ENCODE results near the gene C5orf58. TPM values are rescaled to one million over a fixed set of nuclear protein-coding genes. Genes with fewer than 3 reads are reported as not detected.

C5orf58 gene
- total and polyA plus RNA-seq, 7 donors: not detected

GRCh38 chr5:170250810-170251317 lies 18.1 kb downstream of the C5orf58 start:
- Histone ChIP-seq H3K27me3 (no peaks in the 10 kb centered on the region), H3K9me3 (no peaks in the 10 kb centered on the region), H3K4me1 (no peaks in the 10 kb centered on the region), H3K27ac (no peak overlapping the region), H3K36me3 (no peaks in the 10 kb centered on the region), H3K4me3 (no peak overlapping the region)
- DNase-seq: no peak
- 32 to 71% methylated on average over 3 of the region's 3 CpGs for WGBS, 2 donors
- TF ChIP-seq EP300 (IDR thresholded peaks at IDR 0.05) (no peak), POLR2A (IDR thresholded peaks at IDR 0.05) (no peak)
- intact Hi-C loops (cut with DNase I): no loop called here

GRCh38 chr5:170251462-170251861 lies 18.7 kb downstream of the C5orf58 start:
- WGBS, 2 donors: 57 to 84% methylated on average over 2 of the region's 2 CpGs
- peak overlapping the region in 1 of 4 donors; percentile 30 for H3K27ac ChIP-seq
- no peaks in the 10 kb centered on the region for H3K27me3 ChIP-seq
- TF ChIP-seq CTCF (IDR thresholded peaks at IDR 0.05): no peak
- no peak for DNase-seq
- intact Hi-C loops (cut with DNase I): no loop called here
- H3K36me3 ChIP-seq: no peaks in the 10 kb centered on the region
- no peaks in the 10 kb centered on the region for H3K4me1 ChIP-seq
- H3K4me3 ChIP-seq: no peak overlapping the region
- no peaks in the 10 kb centered on the region for H3K9me3 ChIP-seq

- intact Hi-C loops (cut with DNase I): no loop called here
- TF ChIP-seq POLR2A (IDR thresholded peaks at IDR 0.05) (no peak), EP300 (IDR thresholded peaks at IDR 0.05) (no peak), POLR2AphosphoS5 (IDR thresholded peaks at IDR 0.05) (no peak), CTCF (IDR thresholded peaks at IDR 0.05) (no peak)
- peak overlapping the region in 1 of 4 donors; percentile 30 for H3K27ac ChIP-seq
- H3K36me3 ChIP-seq: no peaks in the 10 kb centered on the region
- WGBS, 2 donors: 40 to 68% methylated on average over 3 of the region's 3 CpGs
- H3K4me1 ChIP-seq: no peaks in the 10 kb centered on the region
- no peaks in the 10 kb centered on the region for H3K9me3 ChIP-seq
- H3K4me3 ChIP-seq: no peak overlapping the region
- no peak for DNase-seq
- H3K27me3 ChIP-seq: no peaks in the 10 kb centered on the region
Measured at GRCh38 chr5:170252109-170252508, 19.3 kb downstream of the C5orf58 start.

GRCh38 chr5:170252720-170253350 lies 20.1 kb downstream of the C5orf58 start:
- intact Hi-C loops (cut with DNase I): no loop called here
- peak overlapping the region in 1 of 4 donors; percentile 18 for H3K27ac ChIP-seq
- no peaks in the 10 kb centered on the region for H3K36me3 ChIP-seq
- WGBS, 2 donors: 57 to 70% methylated on average over 9 of the region's 9 CpGs
- no peak for DNase-seq
- H3K4me3 ChIP-seq: no peak overlapping the region
- TF ChIP-seq CTCF (IDR thresholded peaks at IDR 0.05): no peak
- no peak for TF ChIP-seq EP300 (IDR thresholded peaks at IDR 0.05)
- peak in 1 of 4 donors; percentile 33 for TF ChIP-seq POLR2AphosphoS5 (IDR thresholded peaks at IDR 0.05)
- no peak for TF ChIP-seq POLR2A (IDR thresholded peaks at IDR 0.05)
- H3K4me1 ChIP-seq: no peaks in the 10 kb centered on the region
- no peaks in the 10 kb centered on the region for H3K9me3 ChIP-seq
- no peaks in the 10 kb centered on the region for H3K27me3 ChIP-seq

- Histone ChIP-seq H3K36me3 (no peaks in the 10 kb centered on the region), H3K27me3 (no peaks in the 10 kb centered on the region), H3K4me3 (no peak overlapping the region), H3K4me1 (no peaks in the 10 kb centered on the region), H3K27ac (peak overlapping the region in 1 of 4 donors; percentile 16), H3K9me3 (no peaks in the 10 kb centered on the region)
- no peak for TF ChIP-seq EP300 (IDR thresholded peaks at IDR 0.05)
- TF ChIP-seq POLR2A (IDR thresholded peaks at IDR 0.05): no peak
- TF ChIP-seq POLR2AphosphoS5 (IDR thresholded peaks at IDR 0.05): no peak
- no peak for TF ChIP-seq CTCF (IDR thresholded peaks at IDR 0.05)
- DNase-seq: no peak
- WGBS, 2 donors: 59 to 67% methylated on average over 8 of the region's 8 CpGs
- intact Hi-C loops (cut with DNase I): no loop called here
Measured at GRCh38 chr5:170254056-170254455, 21.3 kb downstream of the C5orf58 start.
